HG02885 (cell line): ENCODE data around the gene CCDC183.
"Not testable (repeated sequence)": the region's sequence is repeated elsewhere in the genome, so short reads cannot be mapped to it uniquely, and the experiment has no call there.

ENCODE experiments used
- ATAC-seq: cut with Tn5 transposase; IDR thresholded peaks from one replicate; pipeline ENCODE4 v1.9.1; 2021; ENCODE audit warnings: mild to moderate bottlenecking; ENCODE audit not compliant: unreplicated experiment, poor library complexity

The CCDC183 gene

DNA sequence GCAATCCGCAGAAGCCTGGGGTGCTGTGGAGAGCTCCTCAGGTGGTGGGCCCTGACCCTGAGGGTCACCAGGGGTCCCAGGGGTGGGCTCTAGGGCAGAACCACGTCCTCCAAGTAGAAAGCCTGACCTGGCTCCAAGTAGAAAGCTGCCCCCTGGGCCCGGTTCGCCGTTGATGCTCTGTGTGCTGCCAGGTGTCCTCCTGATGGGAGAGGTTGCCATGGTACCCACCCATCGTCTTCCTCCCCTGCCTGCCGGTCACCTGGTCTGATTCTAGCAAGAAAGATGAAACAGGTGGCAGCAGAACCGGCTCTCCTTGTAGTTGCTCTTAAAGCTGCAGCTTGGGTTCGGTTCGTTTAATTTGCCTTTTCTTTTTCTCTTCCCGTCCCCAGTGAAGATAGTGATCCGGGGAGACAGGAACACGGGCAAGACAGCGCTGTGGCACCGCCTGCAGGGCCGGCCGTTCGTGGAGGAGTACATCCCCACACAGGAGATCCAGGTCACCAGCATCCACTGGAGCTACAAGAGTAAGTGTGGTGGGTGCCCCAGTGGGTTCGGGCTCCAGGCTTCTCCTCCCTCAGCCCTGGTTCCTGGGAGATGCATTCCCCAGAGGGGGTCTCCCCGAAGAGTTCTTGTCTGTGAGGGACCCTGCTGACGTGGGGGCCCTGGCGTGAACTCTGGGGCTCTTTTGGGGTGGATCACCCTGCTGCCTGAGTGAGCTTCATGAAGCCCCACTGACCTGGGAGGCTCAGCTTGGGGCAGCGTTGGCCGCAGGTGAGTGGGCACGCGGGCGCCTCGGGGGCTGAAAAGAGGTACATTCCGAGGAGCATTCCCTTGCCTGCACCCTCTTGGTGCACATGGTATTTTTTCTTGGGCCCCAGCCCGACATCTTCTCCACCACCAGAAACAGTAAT, 27.3 kb downstream of the CCDC183 start:
- no peak for ATAC-seq

DNA sequence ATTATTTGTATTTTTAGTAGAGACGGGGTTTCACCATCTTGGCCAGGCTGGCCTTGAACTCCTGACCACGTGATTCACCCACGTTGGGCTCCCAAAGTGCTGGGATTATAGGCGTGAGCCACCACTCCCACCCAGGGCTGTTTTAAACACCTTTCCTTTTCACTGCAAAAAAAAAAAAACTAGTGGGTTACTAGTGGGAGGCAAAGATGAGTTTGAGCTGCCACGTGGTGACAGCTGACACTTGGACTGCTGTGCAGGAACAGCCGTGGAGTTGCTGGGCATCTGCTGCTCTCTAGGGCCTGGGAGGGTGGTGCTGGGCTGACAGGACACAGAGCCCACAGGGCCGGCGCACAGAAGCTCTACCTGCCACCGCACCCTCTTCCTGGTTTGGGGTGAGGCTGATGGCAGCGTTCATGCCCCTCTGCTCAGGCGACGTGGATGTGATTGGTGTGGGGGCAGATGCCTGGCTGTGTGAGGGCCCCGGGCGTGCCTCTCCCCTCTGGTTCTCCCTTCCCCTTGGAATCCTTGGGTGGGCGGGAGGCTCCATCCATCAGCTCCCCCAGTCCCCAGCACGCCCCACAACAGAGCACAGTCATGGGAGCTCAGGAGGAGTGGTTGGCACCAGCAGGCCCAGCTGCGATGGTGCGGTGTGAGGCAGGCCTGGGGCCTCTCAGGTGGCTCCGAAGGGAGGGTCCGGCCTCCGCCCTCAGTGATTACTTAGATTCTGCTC, 28.5 kb downstream of the CCDC183 start:
- no peak for ATAC-seq

DNA sequence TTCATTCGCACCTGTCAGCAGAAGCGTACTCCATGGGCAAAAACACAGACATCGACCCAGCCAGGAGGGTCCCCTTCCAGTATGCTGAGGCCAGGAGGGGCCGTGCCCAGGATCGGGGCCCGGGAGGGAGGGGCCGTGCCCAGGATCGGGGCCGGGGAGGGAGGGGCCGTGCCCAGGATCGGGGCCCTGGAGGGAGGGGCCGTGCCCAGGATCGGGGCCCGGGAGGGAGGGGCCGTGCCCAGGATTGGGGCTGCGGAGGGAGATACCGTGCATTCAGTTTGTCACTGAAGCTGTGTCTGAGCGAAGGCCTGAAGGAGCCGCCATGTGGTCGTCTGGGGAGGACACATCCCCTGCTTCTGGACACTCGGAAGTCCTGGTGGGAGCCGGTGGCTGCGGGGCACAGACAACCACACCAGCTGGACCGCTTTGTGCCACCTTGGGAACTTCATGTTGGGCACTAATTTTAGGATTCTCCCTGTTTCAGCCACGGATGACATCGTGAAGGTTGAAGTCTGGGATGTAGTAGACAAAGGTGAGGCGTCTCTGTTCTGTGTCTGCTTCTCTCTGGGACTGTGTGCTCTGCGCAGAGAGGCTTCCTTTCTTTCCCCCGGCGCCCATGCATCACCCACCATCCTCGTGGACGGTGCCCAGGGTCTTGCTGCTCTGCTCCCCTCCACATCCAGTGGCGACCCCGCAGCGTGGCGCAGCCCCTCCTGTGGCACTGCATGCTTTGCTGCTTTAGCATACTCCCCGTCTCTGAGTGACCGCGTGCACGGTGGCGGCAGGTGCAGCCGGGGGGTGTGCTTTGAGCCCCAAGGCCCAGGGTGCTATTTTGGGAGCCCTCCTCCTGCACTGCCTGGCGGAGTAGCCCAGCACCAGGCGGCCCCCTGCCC, 29.4 kb downstream of the CCDC183 start:
- no peak for ATAC-seq

DNA sequence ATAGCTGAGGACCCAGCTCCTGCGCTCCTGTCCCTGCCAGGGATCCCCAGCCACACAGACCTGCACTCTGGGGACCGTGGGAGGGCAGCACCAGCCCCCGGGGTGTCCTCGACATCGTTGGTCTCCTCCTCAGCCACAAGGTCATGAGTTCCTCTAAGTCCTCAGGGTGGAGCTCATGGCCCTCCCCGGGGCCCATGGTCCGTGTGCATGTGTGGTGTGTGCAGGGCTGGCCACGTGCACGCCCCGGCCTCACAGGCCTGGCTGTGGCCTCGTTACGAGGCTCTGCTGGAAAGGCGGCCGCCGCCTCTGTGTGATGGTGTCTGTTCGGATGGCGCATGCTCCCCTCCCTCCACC, 30.0 kb downstream of the CCDC183 start:
- ATAC-seq = no peak

DNA sequence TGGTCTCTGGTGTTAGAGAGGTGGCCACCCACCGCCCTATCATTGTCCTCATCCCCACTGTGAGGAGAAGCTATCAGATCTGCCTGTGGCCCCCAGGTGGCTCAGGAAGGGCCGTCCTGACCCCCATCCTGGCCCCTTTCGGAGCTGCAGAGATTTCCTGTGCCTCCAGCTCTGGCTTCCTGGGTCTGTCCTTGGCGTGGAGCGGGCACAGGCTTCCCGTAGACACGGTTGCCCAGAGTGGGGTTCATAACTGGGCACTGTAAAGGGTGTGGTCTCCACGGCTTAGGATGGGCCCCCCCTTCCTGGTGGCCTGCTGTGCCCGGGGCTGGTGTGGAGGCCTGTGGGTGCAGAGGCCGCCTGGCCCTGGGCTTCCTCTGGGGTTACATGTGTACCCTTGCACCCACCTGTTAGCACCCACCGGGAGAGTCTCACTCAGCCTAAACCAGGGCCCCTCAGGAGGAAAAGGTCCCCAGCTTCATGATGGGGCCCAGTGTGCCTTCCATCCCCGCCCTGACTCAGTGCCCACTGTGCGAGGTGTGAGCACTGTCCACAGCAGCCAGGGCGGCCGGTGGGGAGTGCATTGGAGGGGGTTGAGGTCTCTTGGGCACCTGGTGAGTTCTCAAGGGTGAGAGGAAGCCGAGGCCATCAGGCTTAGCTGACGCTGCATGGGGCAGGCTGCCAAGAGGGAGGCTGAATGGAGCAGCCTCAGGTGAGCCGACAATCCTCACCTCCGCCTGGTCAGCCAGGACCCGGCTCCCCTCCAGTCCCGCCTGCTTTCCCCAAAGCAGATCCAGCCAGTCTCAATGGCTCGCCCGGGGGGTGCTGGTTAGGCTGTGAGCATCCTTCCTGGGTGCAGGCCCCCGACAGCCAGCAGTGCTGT, 30.8 kb downstream of the CCDC183 start:
- no peak for ATAC-seq

DNA sequence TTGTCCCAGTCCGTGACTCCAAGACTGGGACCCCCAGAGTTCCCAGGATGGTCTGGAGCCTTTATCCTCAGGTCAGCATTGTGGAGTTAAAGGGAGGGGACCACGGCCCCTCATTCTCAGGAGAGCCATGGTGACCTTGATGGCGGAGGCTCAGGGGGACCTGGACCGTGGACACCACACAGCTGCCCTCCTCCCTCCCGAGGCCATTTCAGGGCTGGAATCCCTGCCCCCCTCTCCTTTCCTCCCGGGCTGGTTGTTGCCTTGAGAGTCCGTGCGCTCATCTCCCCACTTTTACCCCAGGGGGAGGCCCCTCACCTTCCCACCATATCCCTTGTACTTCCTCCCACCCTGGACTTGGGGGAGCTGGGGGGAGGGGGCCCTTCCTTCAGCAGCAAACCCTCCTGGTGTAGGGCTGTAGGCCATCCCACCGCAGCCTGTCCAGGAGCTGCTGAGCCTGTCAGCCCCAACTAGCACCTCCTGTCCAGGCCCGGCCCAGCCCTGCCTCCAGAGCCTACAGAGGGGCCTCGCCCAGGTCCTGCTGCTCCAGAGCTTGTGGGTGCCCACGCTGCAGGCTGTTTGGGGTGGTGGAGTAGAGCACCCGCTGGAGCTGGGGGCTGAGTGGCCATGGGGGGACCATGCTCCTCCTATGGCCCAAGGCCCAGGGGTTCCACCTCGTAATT, 31.8 kb downstream of the CCDC183 start:
- ATAC-seq = no peak

DNA sequence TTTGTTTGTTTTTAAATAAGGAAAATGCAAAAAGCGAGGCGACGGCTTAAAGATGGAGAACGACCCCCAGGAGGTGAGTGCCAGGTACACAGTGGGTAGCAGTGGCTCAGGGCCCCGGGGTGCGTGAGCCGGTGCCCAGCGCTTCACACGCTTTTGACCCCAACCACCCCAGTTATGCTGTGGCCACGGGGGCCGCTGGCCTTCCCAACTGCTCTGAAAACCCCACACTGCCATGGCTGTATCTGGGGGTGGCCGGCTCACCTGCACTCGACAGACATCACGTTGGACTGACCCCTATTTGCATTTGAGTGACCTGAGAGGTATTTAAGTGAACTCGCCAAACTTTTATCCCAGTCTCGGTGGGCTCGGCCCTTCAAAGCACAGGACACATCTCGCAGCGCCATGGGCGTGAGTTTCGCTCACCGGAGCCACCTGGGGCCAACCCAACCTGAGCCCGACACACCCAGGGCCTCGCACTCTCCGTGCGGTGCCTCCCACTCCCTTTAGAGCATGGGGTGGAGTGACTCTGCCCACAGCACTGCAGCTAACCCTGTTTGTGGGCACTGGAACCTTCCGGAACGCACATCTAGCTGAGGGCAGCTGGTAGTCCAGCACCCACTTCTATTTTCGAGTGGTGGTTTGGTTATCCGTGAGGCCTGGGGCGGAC, 32.5 kb downstream of the CCDC183 start:
- no peak for ATAC-seq

DNA sequence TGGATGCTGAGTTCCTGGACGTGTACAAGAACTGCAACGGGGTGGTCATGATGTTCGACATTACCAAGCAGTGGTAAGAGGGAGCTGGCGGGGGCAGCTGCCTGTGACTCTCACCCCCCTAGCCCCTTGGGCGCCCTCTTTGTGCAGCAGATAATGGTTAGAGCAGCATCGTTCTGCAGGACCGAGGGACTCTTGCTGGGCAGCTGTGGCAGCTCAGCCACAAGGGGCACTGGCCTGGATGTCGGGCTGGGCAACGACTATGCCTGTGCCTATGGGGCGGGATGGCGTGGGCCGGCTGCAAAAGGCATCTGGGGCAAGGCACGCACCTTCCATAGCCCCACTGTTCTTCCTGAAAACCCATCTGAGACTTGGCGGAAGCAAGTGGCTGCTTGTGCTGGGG, 33.3 kb downstream of the CCDC183 start:
- no peak for ATAC-seq

DNA sequence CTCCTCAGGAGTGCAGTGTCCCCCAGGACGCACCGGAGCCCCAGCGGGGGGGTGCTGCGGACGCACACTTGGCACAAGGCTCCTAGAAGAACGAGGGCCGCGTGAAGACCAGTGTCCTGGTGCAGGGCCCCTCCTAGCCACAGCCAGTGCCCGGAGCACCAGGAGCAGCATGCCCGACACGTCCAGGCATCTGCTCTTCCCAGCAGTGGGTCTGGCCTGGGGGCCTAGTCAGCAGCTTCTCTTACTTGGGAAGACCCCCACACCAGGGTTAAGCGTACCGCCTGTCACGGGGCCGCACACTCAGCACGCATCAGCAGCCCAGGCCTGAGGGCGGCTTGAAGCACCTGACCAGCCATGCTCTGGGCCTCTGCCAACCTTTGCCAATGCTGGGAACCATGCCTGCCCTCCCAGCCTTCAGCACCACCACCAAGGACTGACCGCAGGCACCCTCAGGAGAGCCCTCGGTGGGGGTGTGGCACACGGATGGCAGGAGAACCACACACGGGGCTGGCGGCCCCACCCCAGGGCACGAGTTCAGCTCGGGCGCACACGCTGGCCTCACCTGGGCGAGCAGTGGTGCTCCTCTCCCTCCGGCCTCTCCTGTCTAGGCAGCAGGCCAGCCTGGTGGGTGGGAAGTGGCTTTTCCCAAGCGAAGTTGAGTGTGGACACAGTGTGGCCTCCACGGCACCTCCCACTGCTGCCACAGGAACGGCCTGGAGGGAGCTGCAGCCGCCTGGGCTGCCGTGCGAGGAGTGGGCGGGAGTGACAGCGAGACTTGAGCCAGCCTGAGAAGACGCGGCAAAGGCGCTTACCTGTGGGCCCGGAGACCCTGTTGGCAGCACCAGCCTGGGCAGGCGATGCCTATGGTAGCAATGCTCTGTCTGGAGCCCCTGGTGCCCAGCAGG, 34.1 kb downstream of the CCDC183 start:
- no peak for ATAC-seq

DNA sequence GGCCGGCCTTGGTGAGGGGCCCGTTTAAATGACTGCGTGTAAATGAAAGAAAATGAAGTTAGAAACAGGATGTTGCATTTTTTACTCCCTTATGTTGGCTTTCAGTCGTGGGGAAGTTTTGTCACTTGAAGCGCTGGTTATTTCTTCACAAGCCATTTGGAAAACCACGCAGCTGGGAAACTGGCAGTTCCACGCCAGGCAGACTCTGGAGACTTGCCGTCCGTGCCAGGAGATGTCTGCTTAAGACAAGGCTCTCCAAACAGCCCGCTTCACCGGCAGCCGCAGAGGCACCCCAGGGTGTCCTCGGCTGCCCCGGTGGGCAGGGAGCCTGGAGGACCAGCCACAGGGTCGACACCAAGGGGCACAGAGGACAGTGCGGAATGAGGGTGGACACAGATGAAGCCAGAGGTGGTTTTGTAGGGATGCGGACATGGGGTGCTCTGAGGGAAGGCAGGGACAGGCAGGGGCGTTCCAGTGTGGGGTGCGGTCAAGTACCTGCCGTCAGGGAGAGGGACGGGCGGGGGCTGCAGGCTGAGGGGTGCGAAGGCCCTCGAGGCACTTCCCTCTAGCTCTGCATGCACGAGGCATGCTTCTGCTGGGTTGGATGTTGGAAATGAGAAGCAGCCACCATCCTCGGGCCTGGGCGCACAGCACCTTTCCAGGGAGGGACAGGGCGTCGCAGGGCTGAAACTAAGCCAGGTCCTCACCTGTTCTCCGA, 35.0 kb downstream of the CCDC183 start:
- ATAC-seq = no peak

DNA sequence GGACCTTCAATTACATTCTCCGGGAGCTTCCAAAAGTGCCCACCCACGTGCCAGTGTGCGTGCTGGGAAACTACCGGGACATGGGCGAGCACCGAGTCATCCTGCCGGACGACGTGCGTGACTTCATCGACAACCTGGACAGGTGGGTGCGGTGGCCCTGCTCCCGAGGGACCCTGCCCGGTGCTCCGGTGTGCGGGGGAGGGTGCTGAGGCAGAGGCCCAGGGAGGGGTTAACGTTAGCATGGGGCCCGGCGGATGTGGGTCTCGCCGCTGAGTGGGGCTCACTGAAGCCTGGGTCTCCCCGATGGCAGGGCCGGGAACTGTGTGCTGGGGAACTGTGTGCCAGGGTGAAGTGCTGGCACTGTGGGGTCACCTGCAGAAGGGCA, 35.6 kb downstream of the CCDC183 start:
- ATAC-seq = no peak

DNA sequence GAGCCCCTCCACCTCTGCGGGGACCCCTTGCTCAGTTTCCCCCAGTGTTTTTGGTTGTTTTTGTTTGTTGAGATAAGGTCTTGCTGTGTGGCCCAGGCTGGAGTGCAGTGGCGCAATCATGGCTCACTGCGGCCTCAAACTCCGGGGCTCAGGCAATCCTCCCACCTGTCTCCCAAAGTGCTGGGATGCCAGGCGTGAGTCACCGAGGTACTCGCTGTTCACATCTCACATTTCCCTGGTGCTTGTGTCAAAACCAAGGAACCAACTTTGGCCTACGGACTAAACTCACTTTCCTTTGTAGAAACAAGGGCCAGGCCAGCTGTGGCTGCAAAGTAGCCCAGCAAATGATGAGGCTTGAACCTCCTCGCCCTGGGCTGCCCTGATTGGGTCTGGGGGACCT, 36.4 kb downstream of the CCDC183 start:
- no peak for ATAC-seq

DNA sequence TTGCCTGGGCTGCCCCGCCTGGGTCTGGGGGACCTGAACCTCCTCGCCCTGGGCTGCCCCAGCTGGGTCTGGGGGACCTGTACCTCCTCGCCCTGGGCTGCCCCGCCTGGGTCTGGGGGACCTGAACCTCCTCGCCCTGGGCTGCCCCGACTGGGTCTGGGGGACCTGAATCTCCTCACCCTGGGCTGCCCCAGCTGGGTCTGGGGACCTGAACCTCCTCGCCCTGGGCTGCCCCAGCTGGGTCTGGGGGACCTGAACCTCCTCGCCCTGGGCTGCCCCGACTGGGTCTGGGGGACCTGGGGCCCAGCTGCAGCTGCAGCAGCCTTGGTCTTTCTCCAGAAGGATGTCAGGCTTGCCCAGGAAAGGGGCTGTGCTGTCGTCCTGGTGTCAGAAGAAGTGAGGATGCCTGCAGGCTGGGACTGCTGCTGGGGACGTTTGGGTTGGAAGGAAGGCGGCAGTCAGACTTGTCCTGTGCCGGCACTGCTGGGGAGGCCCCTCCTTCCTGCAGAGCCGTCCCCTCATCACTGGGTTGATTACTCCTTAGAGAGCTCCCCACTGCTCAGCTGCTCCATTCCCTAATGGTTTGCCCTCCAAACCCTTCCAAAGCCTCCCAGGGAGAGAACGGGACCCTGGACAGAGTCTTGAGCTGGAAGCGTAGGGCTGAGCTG, 37.4 kb downstream of the CCDC183 start:
- not testable (repeated sequence) for ATAC-seq

DNA sequence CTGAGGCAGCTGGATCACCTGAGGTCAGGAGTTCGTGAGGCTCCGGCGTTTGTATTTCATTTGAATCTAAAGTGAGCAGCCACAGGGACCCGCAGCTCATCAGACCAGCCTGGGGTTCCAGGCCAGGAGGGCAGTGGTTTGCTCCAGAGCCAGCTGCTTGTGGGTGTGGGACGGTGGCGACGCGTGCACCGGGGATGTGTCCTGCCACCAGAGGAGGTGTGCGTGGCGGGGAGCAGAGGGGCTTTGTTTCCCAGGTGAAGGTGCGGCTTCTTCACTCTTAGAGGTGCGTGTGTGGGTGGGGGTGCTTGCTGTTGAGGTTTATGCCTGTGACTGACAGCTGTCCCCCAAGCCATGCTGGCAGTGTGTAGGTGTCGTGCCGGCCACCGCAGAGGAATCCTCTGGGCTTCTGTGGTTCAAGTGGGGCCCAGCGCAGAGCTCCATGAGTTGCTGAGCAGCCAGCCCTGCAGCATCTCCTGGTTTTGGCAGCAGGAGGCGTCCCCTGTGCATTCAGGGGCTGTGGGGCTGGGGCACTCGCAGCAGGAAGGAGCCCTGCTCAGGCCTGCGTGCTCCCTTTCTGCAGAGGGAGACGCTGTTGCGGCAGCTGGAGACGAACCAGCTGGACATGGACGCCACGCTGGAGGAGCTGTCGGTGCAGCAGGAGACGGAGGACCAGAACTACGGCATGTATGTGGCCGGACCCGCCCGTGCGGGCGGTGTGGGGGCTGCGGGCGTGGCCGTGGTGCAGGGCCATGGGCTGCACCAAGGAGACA, 39.2 kb downstream of the CCDC183 start:
- ATAC-seq = no peak

DNA sequence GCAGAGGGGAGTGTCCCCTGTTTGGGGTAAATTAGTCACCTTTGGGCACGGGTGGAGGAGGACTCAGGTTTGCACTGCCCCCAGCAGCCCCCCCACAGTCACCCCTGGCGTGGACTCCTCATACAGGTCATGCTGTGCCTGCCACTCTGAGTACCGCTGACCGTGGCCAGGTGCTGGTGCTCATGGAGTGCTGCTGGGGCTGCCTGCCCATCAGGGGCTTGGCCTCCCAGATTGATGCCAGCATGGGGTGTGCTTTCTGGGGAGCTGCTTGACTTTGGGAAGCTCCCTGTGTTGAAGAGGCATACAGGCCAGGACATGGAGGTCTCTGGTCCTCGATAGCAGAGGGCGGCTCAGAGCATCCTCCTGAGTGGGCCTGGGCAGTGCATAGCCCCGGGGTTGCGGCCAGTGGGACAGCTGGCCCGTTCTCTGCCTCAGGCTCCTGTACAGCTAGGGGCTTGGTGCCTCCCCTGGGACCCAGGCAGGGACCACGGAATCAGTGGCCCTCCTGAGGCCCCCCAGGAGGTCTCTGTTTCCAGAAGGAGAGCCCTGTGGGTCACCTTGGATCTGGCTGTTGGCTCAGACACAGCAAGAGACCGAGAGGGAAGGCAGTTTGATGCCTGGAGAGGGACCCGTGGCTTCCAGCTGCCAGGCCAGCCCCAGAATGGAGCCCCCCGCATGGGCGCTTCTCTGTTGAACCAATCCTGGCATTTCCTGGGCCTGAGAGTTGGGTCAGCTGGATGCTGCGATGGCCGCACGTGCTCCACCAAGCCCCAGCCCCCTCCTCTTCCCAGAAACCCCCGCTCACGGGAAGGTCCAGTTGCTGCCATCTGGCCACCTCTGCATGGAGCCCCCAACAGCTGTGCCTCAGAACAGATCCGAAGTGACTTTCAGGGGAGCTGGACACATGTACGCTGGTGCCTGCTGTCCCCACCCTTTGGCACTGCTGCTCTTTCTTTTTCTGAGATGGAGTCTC, 40.1 kb downstream of the CCDC183 start:
- ATAC-seq = no peak
